GM12892 (cell line): ENCODE measurements around the gene SMAD6.

ENCODE experiments used
- POLR2A ChIP-seq: IDR thresholded peaks from 2 replicates; pipeline ENCODE4 v1.6.1; 2011; ENCODE audit warnings: low read depth, low read length, control low read depth
- POLR2AphosphoS5 ChIP-seq: IDR thresholded peaks from 2 replicates; pipeline ENCODE4 v1.6.1; 2011; ENCODE audit warnings: low read depth, low read length, control low read depth
- TAF1 ChIP-seq: IDR thresholded peaks from 2 replicates; pipeline ENCODE4 v1.6.1; 2011; ENCODE audit warnings: low read depth, mild to moderate bottlenecking, control low read depth, low read length, borderline replicate concordance

DNA sequence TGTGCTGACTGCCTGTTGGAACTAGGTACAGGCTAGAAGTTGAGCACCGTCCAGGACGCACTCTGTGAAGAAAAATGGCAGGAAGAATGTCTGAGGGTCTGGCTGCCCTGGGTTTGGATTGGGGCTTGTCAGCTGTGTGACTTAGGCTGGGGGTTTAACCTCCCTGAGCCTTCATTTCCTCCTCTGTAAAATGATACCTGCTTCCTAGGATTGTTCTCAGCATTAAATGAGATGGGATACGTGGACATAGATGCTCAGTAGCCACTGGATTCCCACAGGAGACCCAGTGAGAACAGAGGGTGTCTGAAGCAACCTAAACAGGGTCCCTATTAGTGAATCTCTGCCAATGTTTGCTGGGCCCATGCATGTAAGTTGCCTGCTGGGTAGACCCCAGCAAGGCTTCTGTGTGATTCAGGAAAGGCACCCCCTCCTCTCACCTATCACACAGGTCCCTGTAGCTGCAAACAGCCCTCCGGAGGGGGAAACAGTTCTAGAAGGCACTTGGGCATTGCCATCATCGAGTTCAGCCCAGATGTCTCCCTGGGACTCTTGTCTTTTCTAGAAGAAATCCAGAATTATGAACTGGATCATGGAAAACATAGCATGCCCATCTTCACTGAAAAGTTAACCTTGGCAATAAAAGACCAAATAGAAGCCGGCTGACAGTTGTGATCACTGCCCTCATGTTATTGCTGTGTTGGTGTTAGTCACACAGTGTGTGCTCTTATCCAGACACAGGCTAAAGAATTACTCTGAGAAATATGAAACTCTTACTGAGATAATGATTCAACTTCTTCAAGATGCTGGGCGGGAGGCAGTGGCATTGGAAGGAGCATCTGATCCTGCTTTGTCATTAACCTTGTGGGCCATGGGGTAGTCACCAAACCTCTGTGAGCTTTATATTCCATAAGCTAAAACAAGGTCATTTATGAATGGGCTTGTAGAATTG is 64.5 kb downstream of the SMAD6 start:
- TF ChIP-seq POLR2A (no peak), POLR2AphosphoS5 (no peak), TAF1 (no peak)
